Natural killer cell (primary cell): ENCODE data around the gene TKFC. TPM values are rescaled to one million over a fixed set of nuclear protein-coding genes. Genes with fewer than 3 reads are reported as not detected.
A peak's percentile ranks its signal among the peaks of the same experiment; 100 is the strongest.

ENCODE experiments used
- ATAC-seq, 3 donors: fragments of 150-1000 bp in 2 of 3; fragments of 200-7000 bp in 1 of 3; cut with Tn5 transposase; 1 replicate in 1 of 3; 2 replicates in 2 of 3; pipeline ENCODE4 v1.10.0; 2021; ENCODE audit warnings: mild to moderate bottlenecking in 2 of 3, moderate library complexity in 2 of 3
- DNase-seq, 2 donors: peaks; one replicate each; pipeline versions ENCODE4 v3.0.0 to v3.0.0-alpha.2; 2013 to 2021; ENCODE audit warnings: mixed read lengths in 1 of 2
- H3K27ac ChIP-seq: one replicate; pipeline ENCODE4 v1.5.1; 2013; ENCODE audit warnings: mild to moderate bottlenecking, low read length
- H3K27me3 ChIP-seq: one replicate; pipeline ENCODE4 v1.6.1; 2013; ENCODE audit warnings: low read length; ENCODE audit not compliant: control insufficient read depth, insufficient read depth
- H3K36me3 ChIP-seq: one replicate; pipeline ENCODE4 v1.6.1; 2013; ENCODE audit warnings: low read length; ENCODE audit not compliant: control insufficient read depth, insufficient read depth
- H3K4me1 ChIP-seq: one replicate; pipeline ENCODE4 v1.6.1; 2013; ENCODE audit warnings: low read length; ENCODE audit not compliant: control insufficient read depth, insufficient read depth
- H3K4me3 ChIP-seq: one replicate; pipeline ENCODE4 v1.5.1; 2013; ENCODE audit warnings: low read length
- H3K9me3 ChIP-seq: one replicate; pipeline ENCODE4 v1.6.1; 2013; ENCODE audit warnings: low read length; ENCODE audit not compliant: control insufficient read depth, insufficient read depth
- H3K27ac Mint-ChIP-seq, 2 donors: one replicate each; pipeline ENCODE4 v1.8.0; 2022; ENCODE audit warnings: mild to moderate bottlenecking in 2 of 2, mixed read lengths in 2 of 2, moderate library complexity in 1 of 2
- H3K27me3 Mint-ChIP-seq, 2 donors: one replicate each; pipeline ENCODE4 v1.8.0; 2022; ENCODE audit warnings: low read depth in 2 of 2, mixed read lengths in 2 of 2
- H3K36me3 Mint-ChIP-seq: one replicate; pipeline ENCODE4 v1.8.0; 2022; ENCODE audit warnings: mixed read lengths
- H3K4me1 Mint-ChIP-seq, 2 donors: one replicate each; pipeline ENCODE4 v1.8.0; 2022; ENCODE audit warnings: mixed read lengths in 2 of 2
- H3K4me3 Mint-ChIP-seq: one replicate; pipeline ENCODE4 v1.8.0; 2022; ENCODE audit warnings: mild to moderate bottlenecking, moderate library complexity, mixed read lengths
- H3K9me3 Mint-ChIP-seq, 2 donors: one replicate each; pipeline ENCODE4 v1.8.0; 2022; ENCODE audit warnings: mixed read lengths in 2 of 2
- WGBS: methylation state at CpG from one replicate; pipeline ENCODE4 v1.1.7; 2013; ENCODE audit warnings: missing lambda C conversion rate; ENCODE audit not compliant: insufficient coverage; 5-methylcytosine and 5-hydroxymethylcytosine counted together
- intact Hi-C: fragments of 100-400 bp; cut with micrococcal nuclease; formaldehyde crosslinking; loops from one replicate; pipeline ENCODE4 v1.14.2; 2022
- total RNA-seq, 4 donors: library from RNA; stranded (reverse); fragments of 120-200 nt in 1 of 4; gene quantifications; one replicate each; pipeline versions ENCODE4 v1.2.3 to v1.2.4, GENCODE V29; 2013 to 2022
- TF ChIP-seq, protein P1 (sequence below): fragments of 200-600 bp; IDR thresholded peaks from one replicate; pipeline ENCODE4 v1.8.0; 2022; ENCODE audit warnings: antibody characterized with exemption

The TKFC gene, protein sequence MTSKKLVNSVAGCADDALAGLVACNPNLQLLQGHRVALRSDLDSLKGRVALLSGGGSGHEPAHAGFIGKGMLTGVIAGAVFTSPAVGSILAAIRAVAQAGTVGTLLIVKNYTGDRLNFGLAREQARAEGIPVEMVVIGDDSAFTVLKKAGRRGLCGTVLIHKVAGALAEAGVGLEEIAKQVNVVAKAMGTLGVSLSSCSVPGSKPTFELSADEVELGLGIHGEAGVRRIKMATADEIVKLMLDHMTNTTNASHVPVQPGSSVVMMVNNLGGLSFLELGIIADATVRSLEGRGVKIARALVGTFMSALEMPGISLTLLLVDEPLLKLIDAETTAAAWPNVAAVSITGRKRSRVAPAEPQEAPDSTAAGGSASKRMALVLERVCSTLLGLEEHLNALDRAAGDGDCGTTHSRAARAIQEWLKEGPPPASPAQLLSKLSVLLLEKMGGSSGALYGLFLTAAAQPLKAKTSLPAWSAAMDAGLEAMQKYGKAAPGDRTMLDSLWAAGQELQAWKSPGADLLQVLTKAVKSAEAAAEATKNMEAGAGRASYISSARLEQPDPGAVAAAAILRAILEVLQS
- 10 to 100 TPM; 32.9 to 54.8 (median 38.6) TPM for total RNA-seq
- total RNA-seq (2013) = 27.8 TPM

DNA sequence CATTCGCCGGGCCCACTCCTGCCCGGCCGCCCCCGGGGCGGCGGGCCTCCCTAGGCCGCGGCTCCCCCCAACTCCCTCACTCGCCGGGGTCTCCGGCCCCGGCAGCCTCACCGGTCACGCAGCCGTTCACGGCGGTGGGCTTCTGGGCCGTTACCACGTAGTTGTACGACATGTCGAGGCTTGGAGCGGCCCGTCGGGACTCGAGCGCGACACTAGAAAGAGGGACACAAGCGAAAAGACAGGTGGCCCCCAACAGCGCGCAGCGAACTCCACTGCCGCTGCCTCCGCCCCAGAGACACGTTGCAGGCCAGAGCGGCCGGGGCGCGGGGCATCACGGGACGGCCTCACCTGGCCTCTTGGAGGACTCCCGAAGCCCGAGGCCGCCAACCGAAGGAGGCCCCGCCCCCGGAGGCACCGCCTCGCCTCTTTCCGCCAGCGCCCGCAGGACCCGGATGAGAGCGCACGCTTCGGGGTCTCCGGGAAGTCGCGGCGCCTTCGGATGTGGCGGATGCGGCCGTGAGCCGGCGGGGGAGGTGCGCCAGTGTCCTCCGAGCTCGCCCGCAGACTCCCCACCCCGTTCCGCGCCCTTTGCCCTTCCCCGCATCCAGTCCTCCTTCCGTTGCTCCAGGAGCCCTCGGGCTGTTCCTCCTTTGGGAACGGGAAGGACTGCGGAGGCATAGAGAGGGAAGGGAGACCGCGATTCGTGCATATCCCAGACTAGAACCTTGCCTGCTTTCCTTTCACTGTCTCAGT is at the start of gene TKFC, which contains the start of gene DDB1:
Gene TKFC (plus strand): TSS at position 432 of the 753 bp plus-strand sequence. CDS start 1,501 bp downstream, outside the sequence.
Gene DDB1 (minus strand): TSS at position 309 of the 753 bp plus-strand sequence. CDS start 137 bp downstream, at position 172.
- peak within 1 kb of the TSS; percentile 71 for H3K4me3 ChIP-seq
- under 1% methylated on average over 79 of the region's 81 CpGs for WGBS
- peaks cover 21% of the 10 kb centered on the region for H3K36me3 ChIP-seq
- H3K27ac ChIP-seq = peak within 1 kb of the TSS; percentile 77
- TF ChIP-seq, protein P1, sequence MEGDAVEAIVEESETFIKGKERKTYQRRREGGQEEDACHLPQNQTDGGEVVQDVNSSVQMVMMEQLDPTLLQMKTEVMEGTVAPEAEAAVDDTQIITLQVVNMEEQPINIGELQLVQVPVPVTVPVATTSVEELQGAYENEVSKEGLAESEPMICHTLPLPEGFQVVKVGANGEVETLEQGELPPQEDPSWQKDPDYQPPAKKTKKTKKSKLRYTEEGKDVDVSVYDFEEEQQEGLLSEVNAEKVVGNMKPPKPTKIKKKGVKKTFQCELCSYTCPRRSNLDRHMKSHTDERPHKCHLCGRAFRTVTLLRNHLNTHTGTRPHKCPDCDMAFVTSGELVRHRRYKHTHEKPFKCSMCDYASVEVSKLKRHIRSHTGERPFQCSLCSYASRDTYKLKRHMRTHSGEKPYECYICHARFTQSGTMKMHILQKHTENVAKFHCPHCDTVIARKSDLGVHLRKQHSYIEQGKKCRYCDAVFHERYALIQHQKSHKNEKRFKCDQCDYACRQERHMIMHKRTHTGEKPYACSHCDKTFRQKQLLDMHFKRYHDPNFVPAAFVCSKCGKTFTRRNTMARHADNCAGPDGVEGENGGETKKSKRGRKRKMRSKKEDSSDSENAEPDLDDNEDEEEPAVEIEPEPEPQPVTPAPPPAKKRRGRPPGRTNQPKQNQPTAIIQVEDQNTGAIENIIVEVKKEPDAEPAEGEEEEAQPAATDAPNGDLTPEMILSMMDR = no peak
- H3K27ac Mint-ChIP-seq = peak within 1 kb of the TSS; percentile 85 to 95
- peaks cover 36% of the 10 kb centered on the region for H3K4me1 ChIP-seq
- H3K27me3 Mint-ChIP-seq = no peaks in the 10 kb centered on the region
- DNase-seq = peak; percentile 92 to 97
- intact Hi-C loops = loop anchor here (1.0 kb wide), 1 partner anchor 29 kb away; the partner anchor contains the start of gene TMEM138
- no peaks in the 10 kb centered on the region for H3K9me3 Mint-ChIP-seq
- peaks cover 8% of the 10 kb centered on the region for H3K36me3 Mint-ChIP-seq
- peaks cover 35 to 56% of the 10 kb centered on the region in 2 donors for H3K4me1 Mint-ChIP-seq
- ATAC-seq = peak; percentile 90 to 95 (median 94)
- no peaks in the 10 kb centered on the region for H3K9me3 ChIP-seq
- no peaks in the 10 kb centered on the region for H3K27me3 ChIP-seq
- peak within 1 kb of the TSS; percentile 87 for H3K4me3 Mint-ChIP-seq

DNA sequence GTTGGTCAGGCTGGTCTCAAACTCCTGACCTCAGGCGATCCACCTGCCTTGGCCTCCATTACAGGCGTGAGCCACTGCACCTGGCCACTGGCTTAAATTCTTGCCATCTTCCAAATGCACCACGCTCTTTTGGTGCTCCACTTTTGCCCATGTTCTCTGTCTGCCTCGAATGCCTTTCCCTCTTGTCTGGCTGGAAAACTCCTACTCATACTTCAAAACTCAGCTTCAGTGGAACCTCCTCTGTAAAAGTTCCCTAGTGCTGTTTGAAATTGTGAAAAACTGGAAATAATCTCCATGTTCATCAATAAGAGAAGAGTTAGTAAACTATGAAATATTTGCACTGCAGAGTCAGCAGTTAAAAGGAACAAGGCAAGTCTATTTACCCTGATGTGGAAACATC is 49.4 kb upstream of the TKFC start:
- no peaks in the 10 kb centered on the region for H3K4me1 Mint-ChIP-seq
- H3K27ac ChIP-seq = no peak overlapping the region
- no peaks in the 10 kb centered on the region for H3K27me3 ChIP-seq
- TF ChIP-seq, protein P1 = no peak
- H3K36me3 ChIP-seq = no peaks in the 10 kb centered on the region
- H3K27ac Mint-ChIP-seq = no peak overlapping the region
- no peaks in the 10 kb centered on the region for H3K27me3 Mint-ChIP-seq
- H3K4me3 ChIP-seq = no peak overlapping the region
- H3K36me3 Mint-ChIP-seq = no peaks in the 10 kb centered on the region
- ATAC-seq = no peak
- no peaks in the 10 kb centered on the region for H3K9me3 ChIP-seq
- H3K4me1 ChIP-seq = no peaks in the 10 kb centered on the region
- DNase-seq = no peak
- no peaks in the 10 kb centered on the region for H3K9me3 Mint-ChIP-seq
- H3K4me3 Mint-ChIP-seq = no peak overlapping the region
- intact Hi-C loops = no loop called here
- WGBS = 96% methylated on average over 4 of the region's 4 CpGs

DNA sequence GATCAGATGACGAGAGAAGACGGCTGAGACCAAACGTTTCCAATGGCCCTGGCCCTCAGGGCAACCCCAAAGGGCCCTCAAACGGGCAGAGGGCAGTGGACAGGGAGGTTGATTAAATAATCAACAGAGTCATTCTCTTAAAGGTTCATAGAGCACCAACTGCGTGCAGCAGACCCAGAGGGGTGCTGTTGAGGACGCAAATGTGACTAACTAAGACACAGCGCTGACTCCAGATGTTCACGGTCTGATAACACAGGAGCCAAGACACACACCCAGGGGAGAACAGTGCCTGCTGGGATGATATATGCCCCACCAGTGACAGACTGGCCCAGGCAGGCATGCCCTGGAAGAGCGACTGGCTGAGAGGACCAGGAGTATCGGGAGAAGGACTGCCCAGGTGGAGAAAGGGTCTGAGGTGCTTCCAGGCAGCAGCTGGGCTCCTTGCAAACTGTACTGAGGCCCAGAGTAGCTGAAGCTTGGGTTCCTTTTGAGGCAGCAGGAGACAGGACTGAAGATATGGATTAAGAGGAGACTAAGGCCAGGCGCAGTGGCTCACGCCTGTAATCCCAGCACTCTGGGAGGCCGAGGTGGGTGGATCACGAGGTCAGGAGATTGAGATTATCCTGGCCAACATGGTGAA is 45.6 kb upstream of the TKFC start:
- H3K27ac Mint-ChIP-seq = no peak overlapping the region
- intact Hi-C loops = no loop called here
- H3K4me3 ChIP-seq = no peak overlapping the region
- no peaks in the 10 kb centered on the region for H3K4me1 Mint-ChIP-seq
- TF ChIP-seq, protein P1 = no peak
- H3K36me3 ChIP-seq = no peaks in the 10 kb centered on the region
- no peak for DNase-seq
- no peaks in the 10 kb centered on the region for H3K9me3 Mint-ChIP-seq
- no peaks in the 10 kb centered on the region for H3K9me3 ChIP-seq
- H3K27me3 Mint-ChIP-seq = peaks cover 0 to 4% of the 10 kb centered on the region in 2 donors
- 88% methylated on average over 14 of the region's 14 CpGs for WGBS
- H3K27ac ChIP-seq = no peak overlapping the region
- no peak for ATAC-seq
- H3K4me1 ChIP-seq = no peaks in the 10 kb centered on the region
- H3K27me3 ChIP-seq = peaks cover under 1% of the 10 kb centered on the region
- no peak overlapping the region for H3K4me3 Mint-ChIP-seq
- H3K36me3 Mint-ChIP-seq = no peaks in the 10 kb centered on the region
